GM21360 (cell line): ENCODE measurements around the gene PCDHGB1.
A peak's percentile ranks its signal among the peaks of the same experiment; 100 is the strongest.
"Not testable (repeated sequence)": the region's sequence is repeated elsewhere in the genome, so short reads cannot be mapped to it uniquely, and the experiment has no call there.

Source experiments
- ATAC-seq: cut with Tn5 transposase; IDR thresholded peaks from one replicate; pipeline ENCODE4 v1.9.1; 2021; ENCODE audit warnings: mild to moderate bottlenecking, moderate library complexity; ENCODE audit not compliant: unreplicated experiment

The PCDHGB1 gene

DNA sequence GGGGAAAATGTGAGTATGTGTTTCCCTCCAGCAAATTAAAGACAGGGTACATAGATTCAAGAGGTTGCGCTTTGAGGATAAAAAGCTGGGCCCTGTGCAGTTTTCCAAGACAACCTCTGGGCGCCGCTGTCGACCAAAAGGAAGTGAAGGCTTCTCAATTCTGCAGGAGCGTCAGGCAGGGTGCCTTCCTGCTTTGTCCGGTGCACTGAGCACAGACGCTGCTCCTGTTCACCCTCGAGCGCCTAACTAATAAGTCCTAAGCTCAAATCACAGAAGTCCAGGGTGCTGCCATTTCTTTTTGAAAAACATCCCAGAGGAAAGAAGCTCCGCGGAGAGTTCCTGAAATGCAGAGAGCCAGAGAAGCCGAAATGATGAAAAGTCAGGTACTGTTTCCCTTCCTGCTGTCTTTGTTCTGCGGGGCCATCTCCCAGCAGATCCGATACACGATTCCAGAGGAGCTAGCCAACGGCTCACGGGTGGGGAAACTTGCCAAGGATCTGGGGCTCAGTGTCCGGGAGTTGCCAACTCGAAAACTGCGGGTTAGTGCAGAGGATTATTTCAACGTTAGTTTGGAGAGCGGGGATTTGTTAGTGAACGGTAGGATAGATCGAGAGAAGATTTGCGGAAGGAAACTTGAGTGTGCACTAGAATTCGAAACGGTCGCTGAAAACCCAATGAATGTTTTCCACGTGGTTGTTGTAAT lies at the start of gene PCDHGB1:
TSS of gene PCDHGB1 (plus strand) at position 183 of the 703 bp plus-strand sequence. CDS start at position 345, 162 bp downstream.
- ATAC-seq = no peak

DNA sequence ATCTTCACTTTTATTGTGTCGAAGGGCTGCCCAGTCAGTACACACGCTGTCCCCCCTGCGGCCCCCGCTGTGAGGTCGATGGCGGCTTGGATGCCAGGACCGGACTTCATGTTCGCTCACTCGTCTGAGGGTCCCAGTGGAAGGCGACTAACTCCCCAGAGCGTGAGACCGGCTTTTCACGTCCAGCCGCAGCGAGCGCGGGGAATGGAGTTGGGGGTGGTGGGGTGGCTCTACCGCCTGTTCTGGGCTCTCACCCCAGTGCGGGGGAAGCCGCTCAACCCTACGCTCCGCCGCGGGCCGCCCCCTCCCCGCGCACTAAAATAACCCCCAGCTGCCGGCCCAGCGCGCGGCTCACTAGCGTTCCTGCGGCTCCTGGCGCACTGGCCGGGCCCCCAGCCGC lies 46.1 kb upstream of the PCDHGB1 start, which contains the start of gene SLC25A2:
TSS of gene SLC25A2 (minus strand) at position 294 of the 400 bp plus-strand sequence. CDS start at position 110, 184 bp downstream.
- ATAC-seq = no peak

DNA sequence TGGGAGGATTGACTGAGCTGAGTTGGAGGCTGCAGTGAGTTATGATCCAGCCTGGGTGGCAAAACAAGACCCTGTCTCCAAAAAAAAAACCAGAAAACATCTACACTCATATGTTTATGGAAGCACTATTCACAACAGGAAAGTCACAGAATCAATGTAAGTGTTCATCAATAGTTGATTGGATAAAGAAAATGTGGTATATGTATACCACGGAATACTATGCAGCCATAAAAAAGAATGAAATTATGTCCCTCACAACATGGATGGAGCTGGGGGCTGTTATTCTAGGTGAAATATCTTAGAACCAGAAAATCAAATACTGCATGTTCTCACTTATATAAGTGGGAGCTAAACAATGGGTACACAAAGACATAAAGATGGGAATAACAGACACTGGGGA lies 43.3 kb upstream of the PCDHGB1 start:
- no peak for ATAC-seq

DNA sequence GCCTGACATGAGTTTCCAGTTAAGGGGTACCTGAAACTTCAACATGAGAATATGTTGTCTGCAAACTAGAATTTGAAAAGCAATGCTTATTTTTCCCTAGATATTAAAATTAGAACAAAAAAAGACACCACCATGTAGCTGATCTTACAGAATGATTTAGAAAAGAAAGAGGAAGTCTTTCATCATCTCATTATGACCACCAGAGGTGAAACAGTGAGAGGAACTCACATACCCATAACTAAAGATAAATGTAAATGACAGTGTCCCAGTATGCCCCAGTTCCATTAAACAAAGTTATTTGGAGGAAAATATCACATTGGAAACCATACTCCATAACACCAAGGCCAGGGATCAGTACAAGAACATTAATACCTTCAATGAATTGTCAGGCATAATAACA lies 36.2 kb upstream of the PCDHGB1 start:
- ATAC-seq = no peak

DNA sequence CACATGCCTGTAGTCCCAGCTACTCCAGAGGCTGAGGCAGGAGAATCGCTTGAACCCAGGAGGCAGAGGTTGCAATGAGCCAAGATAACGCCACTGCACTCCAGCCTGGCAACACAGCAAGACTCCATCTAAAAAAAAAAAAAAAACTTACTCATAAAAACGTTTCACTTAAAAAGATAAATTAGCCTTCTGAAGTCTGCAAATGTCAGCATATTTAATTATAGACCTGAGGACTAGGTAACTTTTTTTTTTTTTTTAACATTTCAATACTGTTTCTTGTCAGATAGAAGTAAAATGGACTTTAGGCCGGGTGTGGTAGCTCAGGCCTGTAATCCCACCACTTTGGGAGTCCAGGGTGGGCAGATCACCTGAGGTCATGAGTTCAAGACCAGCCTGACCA lies 32.9 kb upstream of the PCDHGB1 start:
- ATAC-seq = not testable (repeated sequence)

DNA sequence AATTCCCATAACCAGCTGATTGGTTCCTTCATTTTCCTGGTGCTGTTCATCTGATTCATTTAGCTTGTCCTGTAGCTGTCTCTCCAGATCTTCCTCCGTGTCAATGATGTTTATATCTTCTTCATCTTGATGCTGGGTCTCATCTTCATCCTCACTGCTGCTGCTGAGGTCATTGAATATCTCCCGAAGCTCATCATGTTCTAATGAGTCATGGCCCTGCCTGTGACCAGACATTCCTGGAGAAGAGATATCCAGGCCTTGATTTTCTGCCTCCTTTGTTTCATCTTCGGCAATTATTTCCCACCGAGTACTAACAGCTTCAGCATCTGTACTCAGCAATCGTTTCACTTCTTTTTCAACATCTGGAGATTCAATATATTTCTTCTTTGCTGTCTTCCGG lies 30.7 kb upstream of the PCDHGB1 start:
- no peak for ATAC-seq

DNA sequence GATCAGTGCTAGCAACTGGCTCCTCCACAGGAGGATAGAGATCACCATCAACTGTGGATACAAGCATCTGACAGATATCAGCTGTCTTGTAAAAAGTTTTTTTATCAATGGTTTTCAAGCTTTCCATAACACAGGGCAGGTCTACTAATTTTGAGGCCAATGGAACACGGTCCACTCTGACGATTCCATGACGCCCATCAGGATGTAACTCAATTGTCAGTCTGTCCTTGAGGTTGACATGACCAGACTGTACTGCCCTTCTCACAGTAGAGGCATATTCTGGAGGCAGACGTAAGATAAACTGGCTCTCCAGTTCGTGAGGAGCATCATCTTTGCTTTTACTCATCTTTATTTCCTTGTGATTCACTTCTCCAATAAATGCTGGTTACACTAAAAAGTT lies 30.2 kb upstream of the PCDHGB1 start:
- no peak for ATAC-seq

DNA sequence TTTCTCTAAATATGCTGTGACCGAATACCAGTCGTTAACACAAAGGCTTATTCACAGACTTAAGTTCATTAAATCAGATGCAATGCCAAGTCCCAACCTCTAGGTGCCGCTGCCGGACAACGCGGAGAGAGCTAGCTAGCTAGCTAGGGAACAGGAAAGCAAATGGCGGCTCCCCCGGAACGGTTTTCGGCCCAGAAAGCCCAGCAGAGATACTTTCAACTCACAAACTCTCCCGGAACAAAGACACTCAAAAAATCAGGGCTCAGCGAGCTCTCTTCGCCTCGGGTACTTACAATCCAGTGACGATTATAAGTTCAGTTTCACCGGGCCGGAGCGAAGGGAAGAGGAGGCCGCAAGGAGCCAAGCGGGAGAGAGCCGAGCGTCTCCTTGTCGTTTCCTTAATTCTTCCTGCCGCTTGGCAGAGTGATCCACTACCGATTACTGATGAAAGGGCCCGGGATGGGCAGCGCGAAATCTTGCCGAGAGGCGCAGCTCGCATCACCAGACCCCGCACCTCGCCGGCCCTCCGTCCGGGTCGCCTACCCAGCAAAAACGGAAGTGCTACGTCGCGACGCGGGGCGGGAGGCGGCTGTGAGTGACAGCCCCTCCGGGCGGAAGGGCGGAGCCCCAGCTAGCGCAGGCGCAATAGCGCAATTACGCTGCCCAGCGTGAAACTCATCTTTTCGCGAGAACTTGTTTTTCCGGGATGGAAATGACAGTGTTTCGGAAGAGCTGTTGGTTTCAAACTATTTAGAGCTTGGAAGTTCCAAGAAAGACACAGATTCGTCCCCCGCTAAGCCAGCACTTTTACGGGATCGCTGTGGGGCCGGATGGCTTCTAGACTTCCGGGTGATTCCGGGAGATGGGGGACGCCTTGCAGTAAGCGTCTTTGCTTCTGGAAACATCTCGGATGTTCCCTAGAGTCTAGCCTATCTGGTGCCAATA lies 29.4 kb upstream of the PCDHGB1 start, which contains the start of gene TAF7:
TSS of gene TAF7 (minus strand) at position 560 of the 945 bp plus-strand sequence. CDS start 740 bp downstream, outside the sequence.
- ATAC-seq = peak; percentile 90

DNA sequence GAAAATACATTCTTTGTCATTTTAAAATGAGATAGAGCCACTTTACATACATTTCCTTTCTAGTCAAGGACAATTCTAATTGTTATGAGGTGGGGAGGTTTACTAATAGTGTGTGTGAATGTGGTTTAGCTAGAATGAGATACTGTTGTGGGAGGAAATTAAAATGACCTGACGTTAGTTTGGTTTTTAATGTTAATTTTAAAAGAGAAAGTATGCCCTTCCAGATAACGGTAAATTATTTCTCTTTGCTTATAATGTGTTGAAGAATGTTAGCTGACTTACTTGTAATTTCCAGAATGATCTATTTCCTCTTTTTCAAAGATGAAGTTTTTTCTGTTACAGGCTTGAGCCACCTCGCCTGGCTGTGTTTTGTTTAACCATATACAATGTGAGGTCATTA lies 27.6 kb upstream of the PCDHGB1 start:
- ATAC-seq = no peak

DNA sequence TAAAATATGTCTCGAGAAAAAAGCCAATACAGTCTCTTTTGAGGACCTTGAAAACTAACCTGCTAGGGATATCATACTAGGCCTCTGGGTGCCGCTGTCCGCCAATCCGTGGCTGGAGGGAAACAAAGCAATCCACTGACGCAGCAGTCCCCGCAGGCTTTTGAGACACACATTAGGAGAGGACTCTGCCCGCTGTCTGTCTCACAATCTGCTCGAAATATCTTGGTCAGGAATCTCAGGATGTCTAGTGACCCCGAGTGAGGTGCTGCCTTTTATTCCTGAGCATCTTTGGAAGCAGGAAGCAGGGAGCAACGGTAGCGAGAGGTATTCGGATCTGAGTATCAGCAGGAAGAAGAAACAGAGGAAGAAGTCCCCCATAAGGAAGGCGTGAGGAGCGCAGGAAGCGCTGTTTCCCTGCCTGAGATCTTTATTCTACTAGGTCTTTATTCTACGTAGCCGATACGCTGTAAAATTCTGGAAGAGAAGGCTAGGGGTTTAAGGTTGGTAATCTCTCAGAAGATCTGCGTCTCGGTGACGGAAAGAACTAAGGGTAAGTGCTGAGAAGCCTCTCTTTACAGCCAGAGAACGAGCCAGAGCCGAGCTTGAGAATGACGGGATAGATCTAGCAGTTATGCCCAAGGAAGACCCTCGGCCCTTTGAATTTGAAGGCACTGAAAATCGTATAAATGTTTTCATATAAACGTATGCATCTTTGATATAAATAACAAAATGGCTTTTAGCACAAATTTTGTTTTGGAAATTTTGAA lies 23.6 kb upstream of the PCDHGB1 start:
- peak; percentile 84 for ATAC-seq

DNA sequence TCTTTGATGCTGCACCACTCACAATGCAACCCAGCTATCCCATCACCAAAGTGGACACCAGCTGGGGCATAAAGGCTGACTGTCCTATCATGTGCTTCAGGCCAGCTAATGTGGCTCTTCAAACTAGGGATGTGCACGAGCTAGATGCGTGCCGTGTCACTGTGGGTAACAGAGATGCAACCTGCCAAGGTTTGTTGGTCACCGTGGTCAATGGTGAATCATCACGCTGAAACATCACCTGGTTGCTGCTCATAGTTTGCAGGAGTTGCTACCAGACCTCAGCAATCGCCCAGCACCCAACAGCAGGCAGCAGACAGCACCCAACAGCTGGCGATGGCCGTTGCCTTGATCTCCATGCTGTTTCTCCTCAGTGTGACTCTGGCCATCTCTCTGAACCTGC lies 21.7 kb upstream of the PCDHGB1 start:
- ATAC-seq = no peak

DNA sequence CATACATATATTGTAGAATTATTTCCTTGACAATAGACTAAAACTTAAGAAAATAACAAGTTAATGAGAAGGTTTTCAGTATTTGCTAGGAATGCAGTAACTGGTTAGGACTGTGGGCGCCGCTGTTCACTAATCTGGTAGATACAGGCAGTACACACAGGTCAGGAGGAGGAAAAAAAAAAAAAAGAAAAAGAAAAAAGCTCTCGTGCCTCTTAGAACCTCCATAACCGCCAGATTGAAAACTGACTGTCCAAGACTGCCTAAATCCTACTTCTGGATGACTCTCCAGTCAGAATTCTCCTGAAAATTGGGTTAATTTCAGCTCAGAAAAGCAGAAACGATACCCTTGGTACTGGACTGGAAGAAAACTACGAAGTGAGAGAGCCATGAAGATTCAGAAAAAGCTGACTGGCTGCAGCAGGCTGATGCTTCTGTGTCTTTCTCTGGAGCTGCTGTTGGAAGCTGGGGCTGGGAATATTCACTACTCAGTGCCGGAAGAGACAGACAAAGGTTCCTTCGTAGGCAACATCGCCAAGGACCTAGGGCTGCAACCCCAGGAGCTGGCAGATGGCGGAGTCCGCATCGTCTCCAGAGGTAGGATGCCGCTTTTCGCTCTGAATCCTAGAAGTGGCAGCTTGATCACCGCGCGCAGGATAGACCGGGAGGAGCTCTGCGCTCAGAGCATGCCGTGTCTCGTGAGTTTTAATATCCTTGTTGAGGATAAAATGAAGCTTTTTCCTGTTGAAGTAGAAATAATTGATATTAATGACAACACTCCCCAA lies 19.4 kb upstream of the PCDHGB1 start, which contains the start of gene PCDHGA1:
TSS of gene PCDHGA1 (plus strand) at position 216 of the 782 bp plus-strand sequence.
- peak; percentile 48 for ATAC-seq

DNA sequence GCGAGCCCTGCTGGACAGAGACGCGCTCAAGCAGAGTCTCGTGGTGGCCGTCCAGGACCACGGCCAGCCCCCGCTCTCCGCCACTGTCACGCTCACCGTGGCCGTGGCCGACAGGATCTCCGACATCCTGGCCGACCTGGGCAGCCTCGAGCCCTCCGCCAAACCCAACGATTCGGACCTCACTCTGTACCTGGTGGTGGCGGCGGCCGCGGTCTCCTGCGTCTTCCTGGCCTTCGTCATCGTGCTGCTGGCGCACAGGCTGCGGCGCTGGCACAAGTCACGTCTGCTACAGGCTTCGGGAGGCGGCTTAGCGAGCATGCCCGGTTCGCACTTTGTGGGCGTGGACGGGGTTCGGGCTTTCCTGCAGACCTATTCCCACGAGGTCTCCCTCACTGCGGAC lies 17.3 kb upstream of the PCDHGB1 start:
- ATAC-seq = not testable (repeated sequence)

DNA sequence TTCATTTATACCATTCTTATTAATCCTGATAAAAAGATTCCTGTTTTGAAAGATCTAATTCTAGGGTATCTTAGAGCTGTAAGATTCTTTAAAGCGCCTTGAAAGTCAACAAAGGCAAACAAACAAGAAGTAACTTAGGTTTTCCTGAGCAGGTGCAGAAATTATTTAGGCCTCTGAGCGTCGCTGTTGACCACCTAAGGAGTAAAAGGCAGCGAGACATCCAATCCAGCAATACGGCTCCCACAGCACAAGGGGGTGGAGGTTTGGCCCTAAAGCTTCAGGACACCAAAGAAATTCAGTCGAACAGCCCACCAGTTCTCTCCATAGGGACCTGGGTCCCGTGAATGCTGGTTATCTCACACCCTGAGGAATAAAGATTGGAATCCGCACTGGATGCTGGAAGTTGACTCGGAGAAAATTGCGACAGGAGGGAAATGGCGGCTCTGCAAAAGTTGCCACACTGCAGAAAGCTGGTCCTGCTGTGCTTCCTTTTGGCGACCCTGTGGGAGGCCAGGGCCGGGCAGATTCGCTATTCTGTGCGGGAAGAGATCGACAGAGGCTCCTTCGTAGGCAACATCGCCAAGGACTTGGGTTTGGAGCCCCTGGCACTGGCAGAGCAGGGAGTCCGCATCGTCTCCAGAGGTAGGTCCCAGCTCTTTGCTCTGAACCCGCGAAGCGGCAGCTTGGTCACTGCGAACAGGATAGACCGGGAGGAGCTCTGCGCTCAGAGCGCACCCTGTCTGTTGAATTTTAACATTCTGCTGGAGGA lies 11.2 kb upstream of the PCDHGB1 start, which contains the start of gene PCDHGA2:
TSS of gene PCDHGA2 (plus strand) at position 223 of the 769 bp plus-strand sequence.
- ATAC-seq = peak; percentile 76

DNA sequence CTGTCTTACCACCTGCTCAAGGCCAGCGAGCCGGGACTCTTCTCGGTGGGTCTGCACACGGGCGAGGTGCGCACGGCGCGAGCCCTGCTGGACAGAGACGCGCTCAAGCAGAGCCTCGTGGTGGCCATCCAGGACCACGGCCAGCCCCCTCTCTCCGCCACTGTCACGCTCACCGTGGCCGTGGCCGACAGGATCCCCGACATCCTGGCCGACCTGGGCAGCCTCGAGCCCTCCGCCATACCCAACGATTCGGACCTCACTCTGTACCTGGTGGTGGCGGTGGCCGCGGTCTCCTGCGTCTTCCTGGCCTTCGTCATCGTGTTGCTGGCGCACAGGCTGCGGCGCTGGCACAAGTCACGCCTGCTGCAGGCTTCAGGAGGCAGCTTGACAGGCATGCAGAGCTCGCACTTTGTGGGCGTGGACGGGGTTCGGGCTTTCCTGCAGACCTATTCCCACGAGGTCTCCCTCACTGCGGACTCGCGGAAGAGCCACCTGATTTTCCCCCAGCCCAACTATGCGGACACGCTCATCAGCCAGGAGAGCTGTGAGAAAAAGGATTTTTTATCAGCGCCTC lies 9.0 kb upstream of the PCDHGB1 start:
- not testable (repeated sequence) for ATAC-seq

DNA sequence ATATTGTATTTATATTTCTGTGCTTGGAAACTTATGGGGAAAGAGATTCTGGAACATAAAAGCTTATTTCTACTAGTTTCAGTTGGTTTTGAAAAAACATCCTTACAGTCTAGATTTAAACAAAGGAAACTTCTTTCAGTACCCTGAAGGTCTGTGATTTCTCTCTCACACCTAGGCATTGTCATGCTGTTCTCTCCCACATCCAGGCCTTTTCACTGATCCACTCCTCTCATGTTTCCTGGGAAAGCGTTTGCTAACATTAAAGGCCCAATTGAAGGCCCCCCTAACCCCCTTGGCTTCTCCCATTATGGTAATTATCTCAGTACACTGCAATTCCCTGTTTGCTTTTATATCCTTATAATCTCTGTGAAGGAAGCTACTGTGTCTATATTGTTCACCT lies 7.1 kb upstream of the PCDHGB1 start:
- ATAC-seq = no peak

DNA sequence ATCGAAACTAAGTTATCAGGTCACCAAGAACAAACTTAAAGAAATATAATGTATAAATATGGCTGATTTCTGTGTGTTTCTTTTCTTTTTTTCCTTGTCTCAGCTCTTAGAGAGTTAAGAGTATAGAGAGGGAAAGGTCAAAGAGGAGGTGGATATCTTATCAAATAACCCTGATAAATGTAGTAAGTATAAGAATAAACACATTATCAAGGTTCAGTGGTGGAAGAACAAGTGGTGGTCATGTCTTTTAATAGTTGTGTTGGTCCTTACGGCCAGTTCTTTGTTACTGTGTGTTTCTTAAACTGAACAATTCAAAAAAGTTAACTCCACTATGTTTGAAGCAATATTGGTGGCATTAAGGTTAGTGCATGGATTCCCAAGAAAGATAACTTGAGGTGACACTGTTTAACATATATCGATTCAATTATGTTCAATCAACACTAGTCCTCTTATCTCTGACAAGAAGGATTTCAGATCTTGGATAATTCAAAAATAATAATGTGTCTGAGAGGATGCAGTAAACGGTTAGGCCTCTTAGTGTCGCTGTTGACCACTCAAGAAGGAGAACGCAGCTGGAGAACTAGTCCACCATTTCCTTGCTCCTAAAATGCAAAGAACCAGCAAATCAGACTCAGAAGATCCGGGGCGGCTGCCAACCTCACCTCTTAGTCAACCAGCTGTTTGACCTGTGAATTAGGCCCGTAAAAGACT lies 6.5 kb upstream of the PCDHGB1 start, which contains the start of gene PCDHGA3:
TSS of gene PCDHGA3 (plus strand) at position 588 of the 711 bp plus-strand sequence. CDS start 205 bp downstream, outside the sequence.
- ATAC-seq = no peak

DNA sequence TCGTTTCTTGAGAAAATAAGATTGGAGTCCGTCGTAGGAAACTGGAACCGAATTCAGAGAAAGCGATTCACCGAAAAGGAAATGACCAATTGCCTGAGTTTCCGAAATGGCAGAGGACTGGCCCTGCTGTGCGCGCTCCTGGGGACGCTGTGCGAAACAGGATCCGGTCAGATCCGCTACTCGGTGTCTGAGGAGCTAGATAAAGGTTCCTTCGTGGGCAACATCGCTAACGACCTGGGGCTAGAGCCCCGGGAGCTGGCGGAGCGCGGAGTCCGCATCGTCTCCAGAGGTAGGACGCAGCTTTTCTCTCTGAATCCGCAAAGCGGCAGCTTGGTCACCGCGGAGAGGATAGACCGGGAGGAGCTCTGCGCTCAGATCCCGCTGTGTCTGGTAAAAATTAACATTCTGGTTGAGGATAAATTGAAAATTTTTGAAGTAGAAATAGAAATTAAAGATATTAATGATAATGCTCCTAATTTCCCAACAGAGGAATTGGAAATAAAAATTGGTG lies 5.9 kb upstream of the PCDHGB1 start:
- ATAC-seq = no peak
